ENCODE measurements around the gene PDCD6IP.

Gene PDCD6IP

DNA sequence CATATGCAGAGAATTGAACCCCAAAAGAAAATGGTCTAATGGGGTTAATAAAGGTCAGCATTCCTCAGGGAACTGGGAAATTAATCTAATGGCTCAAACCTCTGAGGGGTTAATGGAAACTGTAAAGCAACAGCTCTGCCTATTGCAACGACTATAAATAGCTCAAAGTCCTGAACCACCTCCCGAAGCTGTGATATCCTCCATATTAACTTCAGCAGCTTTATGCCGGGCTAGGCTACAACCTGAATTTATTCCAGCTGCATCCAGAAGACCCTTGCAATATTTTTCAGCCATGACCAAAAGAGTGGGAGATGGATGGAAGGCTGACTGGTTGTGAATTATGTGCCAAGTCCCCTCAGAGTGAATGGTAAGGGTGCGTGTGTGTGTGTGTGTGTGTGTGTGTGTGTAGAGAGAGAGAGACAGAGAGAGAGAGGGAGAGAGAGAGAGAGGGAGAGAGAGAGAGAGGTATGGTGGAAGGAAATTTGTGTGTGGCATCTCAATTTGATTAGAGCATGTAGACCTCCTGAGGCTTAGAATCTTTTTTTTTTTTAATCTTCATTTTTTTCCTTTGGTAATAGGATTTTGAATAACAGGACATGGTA, 109.9 kb downstream of the PDCD6IP start:
- no peak for TF ChIP-seq ZNF274 (IDR thresholded peaks at IDR 0.05; ENCODE audit: low read depth, low read length)
- no peak overlapping the region for H3K4me3 ChIP-seq (ENCODE audit: low read length)

DNA sequence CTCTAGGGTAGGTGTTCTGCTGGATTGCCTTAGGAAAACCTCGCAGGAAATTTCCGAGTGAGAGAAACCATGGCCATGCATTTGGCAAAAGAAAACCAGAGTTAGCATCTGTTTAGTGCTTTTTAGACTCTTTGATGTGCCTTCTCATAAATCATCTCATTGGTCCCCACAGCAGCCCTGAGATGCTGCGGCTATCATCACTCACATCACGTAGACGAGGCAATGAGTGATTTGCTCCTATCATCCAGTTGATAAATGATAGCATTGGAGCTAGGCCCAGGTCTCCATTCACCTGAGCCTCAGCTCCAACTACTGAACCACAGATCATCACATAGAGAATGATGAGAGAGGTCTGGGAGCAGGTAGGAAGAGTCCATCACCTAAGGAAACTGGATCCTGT, 111.1 kb downstream of the PDCD6IP start:
- no peak for TF ChIP-seq ZNF274 (IDR thresholded peaks at IDR 0.05; ENCODE audit: low read depth, low read length)
- no peak overlapping the region for H3K4me3 ChIP-seq (ENCODE audit: low read length)

DNA sequence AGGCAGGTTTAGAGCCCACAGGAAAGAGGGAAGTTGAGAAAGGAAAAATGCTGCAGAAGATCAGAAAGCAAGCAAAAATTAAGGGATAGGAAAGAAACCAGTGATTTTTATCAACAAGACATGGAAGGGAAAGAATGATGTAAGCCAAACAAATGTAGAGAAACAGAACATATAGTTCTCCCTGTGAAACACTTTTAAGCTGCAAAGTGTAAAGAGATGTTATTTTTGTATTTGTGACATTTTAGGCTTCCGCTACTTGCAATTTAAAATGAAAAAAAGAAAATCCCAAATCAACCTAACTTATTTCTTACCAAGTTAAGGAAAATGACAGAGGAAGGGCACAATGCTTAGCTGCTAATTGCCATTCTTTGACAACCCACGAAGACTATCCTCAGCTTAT, 111.6 kb downstream of the PDCD6IP start:
- no peak for TF ChIP-seq ZNF274 (IDR thresholded peaks at IDR 0.05; ENCODE audit: low read depth, low read length)
- no peak overlapping the region for H3K4me3 ChIP-seq (ENCODE audit: low read length)

DNA sequence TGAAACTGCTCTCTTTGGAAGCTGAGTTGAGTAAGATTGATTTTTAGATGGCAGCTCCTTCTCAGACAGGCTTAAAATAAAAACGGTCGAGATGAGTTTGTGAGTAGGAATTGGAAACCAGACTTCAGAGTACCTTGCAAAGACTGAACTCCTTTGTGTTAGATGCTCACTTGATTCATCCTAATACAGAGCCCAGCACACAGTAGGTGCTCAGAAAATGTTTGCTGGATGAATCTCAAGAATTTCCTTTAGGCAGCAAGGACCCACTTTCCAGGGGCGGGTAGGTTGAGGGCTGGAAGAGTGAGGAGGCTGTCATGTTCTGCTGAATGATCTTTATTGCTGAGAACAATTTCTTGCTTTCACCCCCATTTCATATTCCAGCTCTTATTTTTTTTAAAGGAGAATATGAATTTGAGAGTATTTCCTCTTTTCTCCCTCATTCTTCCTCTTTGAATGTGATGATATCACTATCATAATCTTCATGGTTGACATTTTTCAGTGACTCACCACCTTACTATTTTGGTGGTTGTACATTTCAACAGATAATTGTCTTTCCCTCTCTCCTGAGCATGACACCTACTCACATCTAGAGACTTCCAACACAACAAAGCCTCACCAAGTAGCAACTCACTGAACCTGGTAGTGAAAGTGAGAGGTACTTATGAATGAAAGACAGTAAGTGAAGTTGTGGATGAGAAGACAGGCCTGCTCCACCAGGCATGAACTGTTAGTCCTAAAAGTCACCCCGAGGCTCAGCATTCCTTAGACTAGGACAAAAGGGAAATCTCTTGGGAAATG, 113.3 kb downstream of the PDCD6IP start:
- no peak for TF ChIP-seq ZNF274 (IDR thresholded peaks at IDR 0.05; ENCODE audit: low read depth, low read length)
- H3K4me3 ChIP-seq (ENCODE audit: low read length) = no peak overlapping the region

DNA sequence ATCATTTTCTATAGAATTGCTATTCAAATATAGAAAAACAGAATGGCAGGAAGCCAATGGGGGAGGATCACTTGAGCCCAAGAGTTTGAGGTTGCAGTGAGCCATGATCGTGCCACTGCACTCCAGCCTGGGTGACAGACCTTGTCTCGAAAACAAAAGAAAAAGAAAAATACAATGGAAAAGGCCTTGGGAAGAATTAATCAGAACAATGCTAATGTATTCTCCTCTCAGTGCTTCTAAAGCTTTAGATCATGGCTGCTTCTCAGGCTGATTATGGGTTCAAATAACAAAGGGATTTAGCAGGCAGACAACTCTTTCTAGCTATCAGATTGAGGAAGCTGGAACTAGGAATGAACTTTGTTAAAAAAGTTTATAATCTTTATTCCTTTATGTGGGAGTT, 115.8 kb downstream of the PDCD6IP start:
- no peak for TF ChIP-seq ZNF274 (IDR thresholded peaks at IDR 0.05; ENCODE audit: low read depth, low read length)
- H3K4me3 ChIP-seq (ENCODE audit: low read length) = no peak overlapping the region

DNA sequence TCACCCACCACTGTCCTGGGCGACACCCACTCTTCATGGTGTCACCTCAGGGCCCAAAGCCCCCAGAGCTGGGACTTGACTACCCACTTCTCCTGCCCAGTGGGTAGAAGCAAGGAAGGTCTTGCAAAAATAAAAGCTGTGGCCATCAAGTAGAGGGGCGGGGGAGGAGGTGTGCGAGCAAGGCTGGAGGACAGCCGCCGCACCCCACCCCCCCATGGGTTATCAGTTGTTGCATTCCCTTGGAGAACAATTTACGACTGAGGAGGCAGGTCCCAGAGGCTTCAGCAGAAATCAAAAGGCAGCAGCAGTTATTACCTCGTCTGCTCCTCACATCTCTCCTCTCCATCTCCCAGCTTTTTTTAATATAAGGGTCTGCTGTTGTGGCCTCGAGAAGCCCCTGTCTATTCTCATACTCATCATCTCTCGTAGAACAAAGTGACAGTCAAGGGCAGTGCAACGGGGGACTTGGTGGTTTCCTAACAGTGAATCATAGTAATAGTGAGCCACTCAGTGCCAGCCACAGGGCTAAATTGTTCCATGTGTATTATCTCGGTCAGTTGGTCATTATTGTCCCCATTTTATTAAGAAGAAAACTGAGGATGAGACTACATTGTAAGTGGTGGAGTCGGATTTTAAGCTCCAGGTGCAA, 116.4 kb downstream of the PDCD6IP start:
- no peak for TF ChIP-seq ZNF274 (IDR thresholded peaks at IDR 0.05; ENCODE audit: low read depth, low read length)
- no peak overlapping the region for H3K4me3 ChIP-seq (ENCODE audit: low read length)

DNA sequence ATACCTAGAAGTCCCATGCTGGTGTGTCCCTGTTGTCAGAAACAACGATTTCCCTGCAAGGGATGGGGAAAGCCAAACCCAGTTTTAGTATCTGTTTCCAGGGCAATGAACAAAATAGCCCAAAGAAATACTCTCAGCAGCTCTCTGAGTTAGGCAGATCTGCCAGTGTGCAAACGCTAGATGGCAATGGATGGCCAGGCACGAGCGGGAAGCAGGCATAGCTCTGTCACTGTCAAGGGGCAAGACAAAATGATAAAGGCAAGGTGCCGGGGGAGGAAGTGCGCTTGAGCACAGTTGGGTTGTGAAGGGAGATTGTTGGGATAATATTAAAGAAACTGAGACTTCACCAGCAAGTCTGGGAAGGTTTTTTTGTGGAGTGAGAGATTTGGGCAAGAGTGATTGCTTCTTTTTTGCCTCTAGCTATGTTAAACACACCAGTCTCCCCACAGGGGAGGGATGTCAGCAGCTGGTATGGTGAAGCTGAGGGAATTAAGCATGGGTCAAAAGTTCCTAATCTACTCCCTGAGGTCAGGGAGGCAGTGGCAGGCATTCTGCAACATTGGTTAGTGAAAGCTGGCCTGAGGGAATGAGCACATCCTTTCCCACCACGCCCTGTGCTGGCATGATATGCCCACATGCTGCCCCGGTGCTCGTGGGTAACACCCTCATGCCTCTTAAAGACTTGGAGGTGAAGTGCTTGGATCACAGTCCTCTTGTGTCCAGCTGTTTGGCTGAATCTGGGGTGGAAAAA, 117.5 kb downstream of the PDCD6IP start:
- TF ChIP-seq ZNF274 (IDR thresholded peaks at IDR 0.05; ENCODE audit: low read depth, low read length) = no peak
- H3K4me3 ChIP-seq (ENCODE audit: low read length) = no peak overlapping the region

DNA sequence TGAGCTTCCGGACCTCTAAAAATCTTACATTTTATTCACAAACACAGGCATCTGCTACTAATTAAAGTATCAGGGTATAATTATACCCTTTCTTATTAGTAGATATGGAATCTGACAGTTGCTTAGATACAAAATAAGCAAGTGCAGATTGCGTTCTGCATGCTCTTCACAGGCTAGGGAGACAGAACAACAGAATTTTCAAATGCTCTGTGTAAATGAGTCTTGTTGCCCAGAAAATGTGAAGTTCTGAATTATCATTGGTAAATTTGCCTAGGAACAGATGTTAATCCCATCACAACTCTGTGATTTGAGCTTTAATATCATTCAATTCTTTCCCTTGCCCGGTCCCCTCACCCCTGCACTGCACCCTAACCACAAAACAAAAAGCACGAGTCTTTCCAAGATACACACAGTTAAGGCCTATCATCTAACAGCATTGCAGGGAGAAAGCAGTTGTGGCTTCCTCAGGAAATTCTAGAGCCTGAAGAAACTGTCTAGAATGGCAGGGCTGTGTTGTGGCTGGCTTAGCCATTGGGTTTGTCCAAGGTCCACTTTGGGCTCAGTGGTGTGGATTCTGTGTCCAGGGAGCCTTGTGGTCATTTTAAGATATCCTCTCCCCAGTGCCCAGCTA, 119.8 kb downstream of the PDCD6IP start:
- TF ChIP-seq ZNF274 (IDR thresholded peaks at IDR 0.05; ENCODE audit: low read depth, low read length) = no peak
- no peak overlapping the region for H3K4me3 ChIP-seq (ENCODE audit: low read length)

All from GM08714 (cell line).